ENCODE data around the gene TRIM46. TPM values are rescaled to one million over a fixed set of nuclear protein-coding genes. Genes with fewer than 3 reads are reported as not detected.

The TRIM46 gene
- total and polyA plus RNA-seq, 2 of the 13 experiments (the other 11 are each of a cell fraction or from before 2014, with no cell fraction given): 0.04 to 0.09 TPM

GRCh38 chr1:155192346-155193274 is 19.0 kb downstream of the TRIM46 start (continued):
- no peak for TF ChIP-seq STAT6 (CRISPR knock-in tag; IDR thresholded peaks at IDR 0.05; ENCODE audit: borderline replicate concordance)
- no peak for TF ChIP-seq ZBTB20 (CRISPR knock-in tag; IDR thresholded peaks at IDR 0.05; ENCODE audit: borderline replicate concordance, low read depth)

- DNase-seq (ENCODE audit: low spot score): peak; percentile 75
- H3K9me3 ChIP-seq (ENCODE audit: low read length): no peaks in the 10 kb centered on the region
- H3K27me3 ChIP-seq (ENCODE audit: control insufficient read depth in 1 of 2, insufficient read depth in 2 of 2, low read length in 2 of 2): peaks cover 0 to 44% of the 10 kb centered on the region in 2 experiments; a peak in 4 of 5 replicates
- BruUV-seq (replicated peaks): no TSS peak
- peak overlapping the region; percentile 61 for H3K9ac ChIP-seq (ENCODE audit: insufficient read depth, low read depth, low read length)
- ATAC-seq: peak; percentile 91
- 2% methylated on average over 23 of the region's 38 CpGs for WGBS (ENCODE audit: low lambda C conversion rate)
- H3K79me2 ChIP-seq (ENCODE audit: insufficient read depth, low read length): no peaks in the 10 kb centered on the region
- H3K4me3 ChIP-seq (replicated peaks in 1 of 3; ENCODE audit: insufficient read depth in 1 of 3, low read depth in 2 of 3, low read length in 3 of 3): peak overlapping the region; percentile 32 to 72 (median 60)
- in situ Hi-C loops (cut with HindIII; ENCODE audit: extremely low pct_ligation_motif_present, low pct_unique_long_range_greater_than_20kb) (no loop called here), intact Hi-C loops (cut with micrococcal nuclease; ENCODE audit: unreplicated experiment) (no loop called here)
- H3K4me1 ChIP-seq (ENCODE audit: insufficient read depth, low read length): peaks cover 27% of the 10 kb centered on the region
- no peak overlapping the region for H3K27ac ChIP-seq (ENCODE audit: extremely low read length, insufficient read depth, low read length)
- no peaks in the 10 kb centered on the region for H3K36me3 ChIP-seq (replicated peaks in 1 of 2; ENCODE audit: control insufficient read depth in 1 of 2, insufficient read depth in 2 of 2, low read length in 2 of 2)
- H4K20me1 ChIP-seq (ENCODE audit: insufficient read depth, low read length): no peaks in the 10 kb centered on the region
- ChIA-PET POLR2A (interaction anchor here (0.8 to 2.9 kb wide), 9 partner anchors 14 to 238 kb away, joined by 3 to 19 read pairs (median 4); partner anchors contain the start of genes KRTCAP2, MTX1, PBXIP1 and SCAMP3), CTCF (ENCODE audit: low intra/inter-chr PET ratio, low total read pairs) (interaction anchor here (1.3 to 1.5 kb wide), 4 partner anchors 14 to 398 kb away, joined by 3 to 12 read pairs (median 4); no protein-coding TSS in a partner anchor)
- H2AFZ ChIP-seq (ENCODE audit: low read length): peak overlapping the region; percentile 52
- peak; percentile 56 for FAIRE-seq
- peak overlapping the region; percentile 98 for H3K4me2 ChIP-seq (ENCODE audit: low read depth, low read length)
- TF ChIP-seq NFKB2 (CRISPR knock-in tag; IDR thresholded peaks at IDR 0.05; ENCODE audit: borderline replicate concordance) (no peak), IKZF5 (CRISPR knock-in tag; IDR thresholded peaks at IDR 0.05) (peak; percentile 41; the same call in 1 of the 2 replicates), ZNF281 (CRISPR knock-in tag; IDR thresholded peaks at IDR 0.05; ENCODE audit: borderline replicate concordance) (no peak), HDAC2 (CRISPR knock-in tag; IDR thresholded peaks at IDR 0.05) (0 out of 2 replicates have a peak, but pooled peaks have one; percentile 12), ZFX (CRISPR knock-in tag; IDR thresholded peaks at IDR 0.05; ENCODE audit: low read depth) (peak; percentile 48; the same call in 1 of the 2 replicates), JUNB (CRISPR knock-in tag; IDR thresholded peaks at IDR 0.05; ENCODE audit: borderline replicate concordance) (no peak), SRSF9 (IDR thresholded peaks at IDR 0.05; ENCODE audit: borderline replicate concordance, insufficient read depth, low read depth, low read length, poor library complexity, severe bottlenecking) (no peak), HHEX (CRISPR knock-in tag; IDR thresholded peaks at IDR 0.05) (no peak), ZBTB7A (CRISPR knock-in tag; IDR thresholded peaks at IDR 0.05) (peak; percentile 63; the same call in 1 of the 2 replicates), SNAPC5 (CRISPR knock-in tag; IDR thresholded peaks at IDR 0.05; ENCODE audit: borderline replicate concordance) (no peak)
Observed at GRCh38 chr1:155193275-155193990, 19.8 kb downstream of the TRIM46 start.
